NCI-H2227 treated with DMSO at 0.1 percent for 48 hours (cell line): ENCODE data around the gene CCDC57.
"Not testable (repeated sequence)": the region's sequence is repeated elsewhere in the genome, so short reads cannot be mapped to it uniquely, and the experiment has no call there.

Source experiments
- DNase-seq: peaks from one replicate; lab custom pipeline; 2025; lab: John Stamatoyannopoulos, UW

Gene CCDC57

GRCh38 chr17:82212331-82213250 is at the start of gene CCDC57:
TSS of gene CCDC57 (minus strand) at chr17:82212842. CDS start at chr17:82201944, 10,898 bp downstream.
- DNase-seq = peak; percentile 51

- DNase-seq = no peak
These were observed 49.7 kb upstream of the CCDC57 start for GRCh38 chr17:82262344-82262743.

DNA sequence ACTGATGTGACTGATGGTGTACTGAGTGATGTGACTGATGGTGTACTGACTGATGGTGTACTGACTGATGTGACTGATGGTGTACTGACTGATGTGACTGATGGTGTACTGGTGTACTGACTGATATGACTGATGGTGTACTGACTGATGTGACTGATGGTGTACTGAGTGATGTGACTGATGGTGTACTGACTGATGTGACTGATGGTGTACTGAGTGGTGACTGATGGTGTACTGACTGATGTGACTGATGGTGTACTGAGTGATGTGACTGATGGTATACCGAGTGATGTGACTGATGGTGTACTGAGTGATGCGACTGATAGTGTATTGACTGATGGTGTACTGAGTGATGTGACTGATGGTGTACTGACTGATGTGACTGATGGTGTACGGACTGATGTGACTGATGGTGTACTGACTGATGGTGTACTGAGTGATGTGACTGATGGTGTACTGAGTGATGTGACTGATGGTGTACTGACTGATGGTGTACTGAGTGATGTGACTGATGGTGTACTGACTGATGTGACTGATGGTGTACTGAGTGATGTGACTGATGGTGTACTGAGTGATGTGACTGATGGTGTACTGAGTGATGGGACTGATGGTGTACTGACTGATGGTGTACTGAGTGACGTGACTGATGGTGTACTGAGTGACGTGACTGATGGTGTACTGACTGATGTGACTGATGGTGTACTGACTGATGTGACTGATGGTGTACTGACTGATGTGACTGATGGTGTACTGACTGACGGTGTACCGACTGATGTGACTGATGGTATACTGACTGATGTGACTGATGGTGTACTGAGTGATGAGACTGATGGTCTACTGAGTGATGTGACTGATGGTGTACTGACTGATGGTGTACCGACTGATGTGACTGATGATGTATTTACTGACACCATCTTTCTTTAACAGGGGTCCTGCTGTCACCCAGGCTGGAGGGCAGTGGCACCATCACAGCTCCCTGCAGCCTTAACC is 47.6 kb upstream of the CCDC57 start:
- not testable (repeated sequence) for DNase-seq

- no peak for DNase-seq
These were observed 45.9 kb upstream of the CCDC57 start for GRCh38 chr17:82258555-82258954.

DNA sequence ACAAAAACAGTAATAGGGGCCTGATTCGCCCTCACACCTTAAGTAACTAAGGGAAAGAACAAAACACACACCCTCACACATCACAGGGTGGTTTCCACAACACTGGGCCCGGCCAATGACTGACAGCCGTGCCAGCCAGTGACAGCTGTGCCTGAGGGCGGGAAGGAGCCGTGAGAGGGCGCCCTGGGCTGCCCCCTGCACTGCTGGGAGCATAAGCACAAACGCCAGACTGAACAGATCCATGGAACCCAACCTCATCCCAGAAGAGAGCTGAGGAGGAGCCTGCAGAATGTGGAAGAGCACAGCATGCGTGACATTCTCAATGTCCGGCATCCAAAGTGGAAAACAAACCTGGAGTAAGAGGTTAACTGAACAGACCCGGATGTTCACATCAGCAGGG is 44.8 kb upstream of the CCDC57 start:
- DNase-seq = no peak

- DNase-seq = no peak
These were observed 43.7 kb upstream of the CCDC57 start for GRCh38 chr17:82256242-82256885.

GRCh38 chr17:82255402-82255972 is 42.8 kb upstream of the CCDC57 start:
- DNase-seq = no peak

- DNase-seq = not testable (repeated sequence)
These were observed 42.1 kb upstream of the CCDC57 start for GRCh38 chr17:82254746-82255145.

GRCh38 chr17:82254096-82254495 is 41.5 kb upstream of the CCDC57 start:
- DNase-seq = not testable (repeated sequence)

- DNase-seq = no peak
These were observed 40.5 kb upstream of the CCDC57 start for GRCh38 chr17:82253179-82253544.

GRCh38 chr17:82252511-82253178 is 40.0 kb upstream of the CCDC57 start:
- DNase-seq = no peak

- no peak for DNase-seq
These were observed 38.3 kb upstream of the CCDC57 start for GRCh38 chr17:82250868-82251500.

GRCh38 chr17:82249896-82250581 is 37.4 kb upstream of the CCDC57 start:
- no peak for DNase-seq

GRCh38 chr17:82248815-82249674 is 36.4 kb upstream of the CCDC57 start:
- DNase-seq = no peak

DNA sequence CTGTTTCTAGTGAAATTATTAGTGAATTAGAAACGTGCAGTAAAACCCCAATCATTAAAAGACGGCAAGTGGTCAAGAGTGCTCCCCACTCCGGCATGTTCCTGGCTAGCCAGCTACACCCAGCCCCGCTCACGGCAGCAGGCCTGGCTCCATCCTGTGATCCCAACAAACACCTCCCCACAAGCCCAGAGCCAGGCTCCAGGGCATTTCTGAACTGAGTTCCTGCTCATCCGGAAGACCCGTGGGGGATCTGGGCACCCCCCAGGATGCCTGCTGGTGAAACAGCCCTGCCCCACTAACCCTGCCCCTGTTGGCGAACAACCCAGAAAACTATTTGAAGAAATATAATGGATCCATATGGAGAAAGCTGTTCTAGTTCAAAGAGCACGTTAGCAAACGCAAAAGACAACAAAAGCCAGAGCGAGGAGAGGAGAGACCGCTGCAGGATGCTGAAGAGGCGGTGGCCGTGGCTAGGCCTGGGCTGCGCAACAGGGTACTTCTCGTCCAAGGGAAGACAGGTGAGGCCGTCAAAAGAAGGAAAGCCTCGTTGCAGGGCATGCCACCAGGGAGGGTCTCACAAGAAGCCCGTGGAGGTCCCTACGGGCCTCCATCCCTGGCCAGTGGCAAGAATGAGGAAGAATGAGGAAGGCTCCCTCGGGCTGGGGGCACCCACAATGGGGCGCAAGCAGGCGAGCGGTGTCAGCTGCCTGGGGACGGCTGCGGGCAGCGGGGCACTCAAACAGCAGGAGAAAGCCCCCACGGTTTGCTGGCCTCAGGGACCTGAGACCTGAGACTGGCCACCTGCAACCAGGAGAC is 35.4 kb upstream of the CCDC57 start:
- no peak for DNase-seq

- no peak for DNase-seq
These were observed 34.7 kb upstream of the CCDC57 start for GRCh38 chr17:82247182-82247823.

GRCh38 chr17:82246365-82247181 is 33.9 kb upstream of the CCDC57 start:
- no peak for DNase-seq
